Fibroblast of the conjunctiva (primary cell): ENCODE data around the gene BEGAIN.

Experiments
- DNase-seq: peaks from one replicate; pipeline ENCODE4 v3.0.0-alpha.2; 2010; ENCODE audit warnings: low read depth

BEGAIN gene

GRCh38 chr14:100615736-100616695, 28.8 kb upstream of the BEGAIN start:
- DNase-seq = no peak

GRCh38 chr14:100614803-100615202, 27.6 kb upstream of the BEGAIN start:
- DNase-seq = no peak

DNA sequence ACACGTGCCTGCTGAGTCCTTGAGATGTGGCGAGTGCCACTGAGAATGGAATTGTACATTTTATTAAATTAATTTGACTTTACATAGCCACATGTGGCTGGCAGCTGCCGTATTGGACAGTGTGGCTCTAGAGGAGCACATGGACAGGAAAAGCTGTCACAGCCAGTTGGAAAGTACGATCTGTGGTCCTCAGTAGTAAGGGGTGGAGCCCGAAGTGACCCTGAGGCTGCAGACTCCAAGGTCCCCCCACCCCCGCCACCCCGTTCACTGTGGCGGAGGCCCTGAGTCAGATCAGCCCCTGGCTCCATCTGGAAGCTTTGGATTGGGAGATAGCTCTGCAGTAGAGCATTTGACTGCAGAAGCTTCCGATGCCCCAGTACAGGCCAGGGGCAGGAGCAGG, 25.8 kb upstream of the BEGAIN start:
- no peak for DNase-seq

DNA sequence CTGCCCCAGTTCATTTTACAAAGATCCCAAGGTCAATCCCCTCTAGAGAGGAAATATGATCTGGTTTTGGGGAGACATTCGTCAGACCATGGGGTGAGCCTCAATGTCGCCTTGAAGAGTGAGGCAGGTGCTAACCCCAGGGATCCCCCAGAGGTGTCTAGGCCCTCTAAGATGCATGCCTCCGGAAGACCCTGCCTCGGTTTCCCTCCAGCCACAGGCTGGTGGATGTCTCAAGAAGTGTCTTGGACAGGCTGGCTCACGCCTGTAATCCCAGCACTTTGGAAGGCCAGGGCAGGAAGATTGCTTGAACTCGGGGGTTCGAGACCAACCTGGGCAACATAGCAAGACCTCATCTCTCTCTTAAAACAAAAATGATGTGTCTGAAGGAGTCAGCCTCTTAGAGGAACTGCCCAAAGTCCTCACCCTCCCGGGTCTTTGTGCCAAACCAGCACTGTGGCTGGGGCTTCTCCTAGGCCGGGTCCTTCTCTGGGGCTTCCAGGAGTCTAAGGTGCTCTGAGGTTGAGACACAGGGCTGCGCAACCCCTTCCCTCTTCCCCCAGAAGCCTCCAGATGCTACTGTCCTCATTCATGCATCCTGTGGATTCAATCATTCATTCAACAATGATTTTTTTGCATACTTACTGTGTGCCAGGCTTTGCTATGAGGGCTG, 24.7 kb upstream of the BEGAIN start:
- DNase-seq = no peak

- no peak for DNase-seq
These were observed 23.4 kb upstream of the BEGAIN start for GRCh38 chr14:100610511-100611217.

DNA sequence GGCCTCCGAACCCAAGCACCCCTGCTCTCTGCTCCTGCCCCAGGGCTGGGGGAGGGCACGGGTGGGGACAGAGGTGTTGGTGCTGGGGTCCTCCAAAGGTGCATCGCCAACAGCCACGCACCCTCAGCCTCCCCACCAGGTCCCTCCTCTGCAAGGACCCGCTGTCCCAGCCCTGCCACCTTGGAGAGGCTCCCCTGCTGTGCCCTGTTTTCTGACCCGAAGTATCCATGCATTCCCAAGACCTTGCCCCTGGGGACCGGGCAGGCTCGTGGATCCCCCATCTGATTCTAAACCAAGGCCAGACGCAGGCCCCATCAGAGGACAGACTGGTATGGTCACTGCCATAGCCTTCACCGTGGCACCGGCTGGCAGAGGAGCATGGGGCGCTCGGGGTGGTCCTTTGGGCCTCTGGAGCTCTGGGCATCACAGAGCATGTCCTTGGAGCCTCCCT, 22.7 kb upstream of the BEGAIN start:
- no peak for DNase-seq

- DNase-seq = no peak
These were observed 22.2 kb upstream of the BEGAIN start for GRCh38 chr14:100609331-100609870.

DNA sequence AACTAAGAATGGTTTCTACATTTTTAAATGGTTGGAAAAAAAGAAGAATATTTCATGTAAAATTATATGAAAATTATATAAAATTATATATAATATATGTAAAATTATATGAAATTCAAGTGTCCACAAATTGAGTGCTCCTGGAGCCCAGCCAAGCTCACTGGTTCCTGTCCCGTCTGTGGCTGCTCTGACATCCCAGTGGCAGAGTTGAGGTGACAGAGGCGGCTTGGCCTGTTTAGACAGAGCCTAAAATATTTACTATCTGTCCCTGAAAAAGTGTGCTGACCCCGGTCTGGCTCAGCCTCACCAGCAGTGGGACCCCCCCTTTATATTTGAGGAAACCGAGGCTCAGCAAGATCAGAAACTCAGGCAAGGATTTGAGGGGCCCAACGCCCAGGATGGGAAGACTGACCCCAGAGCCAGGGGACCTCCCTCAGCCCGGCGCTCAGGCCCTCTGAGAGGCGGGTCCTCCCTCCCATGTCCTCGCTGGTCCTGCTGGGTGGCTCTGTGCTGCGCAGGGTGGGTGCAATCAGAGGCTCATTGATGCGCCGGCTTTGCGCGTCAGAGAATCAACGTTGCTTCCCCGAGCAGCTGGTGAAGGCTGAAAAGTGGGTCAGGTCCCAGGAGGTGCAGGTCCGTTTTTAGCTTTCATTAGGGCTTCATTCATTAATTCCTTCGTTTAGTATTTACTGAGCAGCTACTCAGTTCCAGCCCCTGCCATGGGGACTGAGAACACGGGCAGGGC, 21.5 kb upstream of the BEGAIN start:
- DNase-seq = no peak

DNA sequence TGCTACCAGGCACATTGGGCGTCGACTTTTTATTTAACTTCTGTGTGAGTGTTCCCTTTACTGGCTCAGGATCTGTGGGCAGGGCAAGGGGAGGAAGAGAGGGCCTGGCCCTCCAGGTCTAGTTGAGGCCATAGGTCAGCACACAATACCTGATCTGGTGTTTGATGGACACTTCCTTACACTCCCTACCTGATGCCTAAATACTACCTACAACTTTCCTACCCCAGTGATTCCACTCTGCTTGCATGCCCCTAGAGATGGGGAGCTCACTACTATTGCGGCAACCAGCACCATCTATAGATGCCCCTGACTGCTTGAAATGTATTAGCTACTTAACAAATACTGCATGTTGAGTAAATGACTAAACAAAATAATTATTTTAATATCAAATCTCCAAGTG, 20.8 kb upstream of the BEGAIN start:
- no peak for DNase-seq

- no peak for DNase-seq
These were observed 20.4 kb upstream of the BEGAIN start for GRCh38 chr14:100607611-100607956.

GRCh38 chr14:100606687-100607610, 19.7 kb upstream of the BEGAIN start:
- no peak for DNase-seq

DNA sequence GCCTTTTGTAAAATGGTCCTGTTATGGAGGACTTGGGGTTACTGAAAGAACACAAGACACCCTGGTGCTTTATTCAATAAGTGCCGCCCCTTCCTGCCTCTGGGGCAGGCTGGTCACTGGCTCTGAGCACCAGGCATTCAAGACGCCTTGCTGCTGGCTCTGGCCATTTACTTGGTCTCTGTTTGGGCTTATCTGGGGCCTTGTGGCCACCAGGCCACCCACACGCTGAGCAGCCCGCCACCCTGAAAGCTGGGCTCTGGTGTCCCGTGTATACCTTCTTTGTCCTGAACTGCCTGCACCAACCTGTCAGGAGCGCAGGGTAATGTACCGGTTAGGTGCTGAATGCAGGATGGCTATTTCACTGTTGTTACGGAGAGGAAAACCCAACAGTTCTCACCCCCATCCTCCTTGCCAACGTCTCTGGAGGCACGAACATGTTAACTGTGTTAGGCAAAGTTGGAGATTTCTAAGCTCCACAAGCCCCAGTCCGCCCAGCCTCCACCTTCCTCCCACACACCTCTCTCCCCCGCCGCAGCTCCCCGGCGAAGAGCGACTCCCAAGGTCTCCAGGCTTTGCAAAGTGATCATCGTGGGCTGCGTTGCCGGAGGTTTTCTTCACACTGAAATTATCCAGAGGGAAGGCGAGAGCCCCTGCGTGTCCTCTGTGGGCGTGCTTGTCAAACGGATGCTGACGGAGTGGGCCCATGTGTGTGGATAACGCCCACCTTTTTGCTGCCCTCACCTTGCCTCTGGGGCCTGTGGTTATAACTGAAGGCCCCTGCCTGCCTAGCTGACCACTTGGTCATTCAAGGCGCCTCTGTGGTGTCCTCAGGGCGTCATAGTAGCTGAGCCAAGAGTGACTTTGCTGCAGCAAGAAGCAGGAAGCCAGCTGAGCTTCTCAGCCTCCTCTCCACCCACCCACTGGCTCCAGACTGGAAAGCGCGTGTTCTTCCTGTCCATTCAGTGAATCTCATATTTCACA, 18.8 kb upstream of the BEGAIN start:
- DNase-seq = no peak

GRCh38 chr14:100605230-100605629, 18.0 kb upstream of the BEGAIN start:
- DNase-seq = no peak

- DNase-seq = no peak
These were observed 17.5 kb upstream of the BEGAIN start for GRCh38 chr14:100604709-100605108.

GRCh38 chr14:100604121-100604501, 16.9 kb upstream of the BEGAIN start:
- no peak for DNase-seq

GRCh38 chr14:100603341-100604120, 16.3 kb upstream of the BEGAIN start:
- DNase-seq = no peak

GRCh38 chr14:100602621-100603230, 15.5 kb upstream of the BEGAIN start:
- DNase-seq = no peak

DNA sequence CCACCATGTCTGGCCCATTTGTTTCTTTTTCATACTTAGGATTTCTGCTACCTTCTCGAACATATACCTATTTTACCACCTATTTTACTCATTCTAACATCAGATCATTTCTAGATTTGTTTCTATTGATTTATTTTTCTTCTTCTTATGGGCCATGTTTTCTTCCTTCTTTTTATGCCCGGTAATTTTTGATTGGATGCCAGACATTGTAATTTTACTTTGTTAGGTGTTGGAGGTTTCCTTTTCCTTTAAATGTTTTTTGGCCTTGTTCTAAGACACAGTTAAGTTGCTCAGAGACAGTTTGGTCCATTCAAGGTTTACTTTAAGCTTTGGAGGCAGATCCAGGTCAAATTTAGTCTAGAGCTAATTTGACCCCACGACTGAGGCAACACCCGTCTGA, 14.7 kb upstream of the BEGAIN start:
- DNase-seq = no peak
